HepG2 (cell line): ENCODE data around the gene HES3. TPM values are rescaled to one million over a fixed set of nuclear protein-coding genes. Genes with fewer than 3 reads are reported as not detected.

Experiments used
- ATF1 ChIP-seq: IDR thresholded peaks from 2 replicates; pipeline ENCODE4 v1.6.1; 2016; ENCODE audit warnings: mild to moderate bottlenecking, control low read depth
- CAMTA2 ChIP-seq: sonication (generic); formaldehyde crosslinking; IDR thresholded peaks from 2 replicates; pipeline ENCODE4 v1.4.0; 2020; ENCODE audit warnings: mild to moderate bottlenecking, missing genetic modification reagents, borderline replicate concordance
- E2F5 ChIP-seq: sonication (generic); formaldehyde crosslinking; conservative IDR thresholded peaks from 2 replicates; pipeline ENCODE4 v1.4.0; 2020; ENCODE audit warnings: missing genetic modification reagents
- FOSL2 ChIP-seq: sonication (generic); formaldehyde crosslinking; IDR thresholded peaks from 2 replicates; pipeline ENCODE4 v1.4.0; 2020; ENCODE audit warnings: missing genetic modification reagents
- IRF1 ChIP-seq: sonication (generic); formaldehyde crosslinking; IDR thresholded peaks from 2 replicates; pipeline ENCODE4 v1.4.0; 2020; ENCODE audit warnings: low read depth, mild to moderate bottlenecking, missing genetic modification reagents
- KDM6A ChIP-seq: IDR thresholded peaks from 2 replicates; pipeline ENCODE4 v1.6.1; 2016; ENCODE audit warnings: low read depth
- KLF16 ChIP-seq, 2 experiments: sonication (generic) in 1 of 2; formaldehyde crosslinking in 1 of 2; IDR thresholded peaks; 2 replicates each; pipeline versions ENCODE4 v1.6.1 to v1.8.0; 2016 to 2023; ENCODE audit warnings: missing genetic modification reagents in 2 of 2, missing compliant biosample characterization in 1 of 2
- MLLT10 ChIP-seq: sonication (generic); formaldehyde crosslinking; IDR thresholded peaks from 2 replicates; pipeline ENCODE4 v1.4.0; 2020; ENCODE audit warnings: missing genetic modification reagents
- MXD1 ChIP-seq: sonication (generic); formaldehyde crosslinking; IDR thresholded peaks from 2 replicates; pipeline ENCODE4 v1.4.0; 2020; ENCODE audit warnings: mild to moderate bottlenecking, missing genetic modification reagents
- POLR2AphosphoS5 ChIP-seq: IDR thresholded peaks from 2 replicates; pipeline ENCODE4 v1.6.1; 2012; ENCODE audit warnings: low read depth, low read length
- PRDM4 ChIP-seq: sonication (generic); formaldehyde crosslinking; IDR thresholded peaks from 2 replicates; pipeline ENCODE4 v1.9.0; 2021; ENCODE audit warnings: missing genetic modification reagents, borderline replicate concordance
- RAD21 ChIP-seq: fragments of 450-650 bp; formaldehyde crosslinking; IDR thresholded peaks from 2 replicates; pipeline ENCODE4 v1.5.0; 2020; ENCODE audit warnings: mild to moderate bottlenecking
- SNAPC5 ChIP-seq: sonication (generic); formaldehyde crosslinking; IDR thresholded peaks from 2 replicates; pipeline ENCODE4 v1.8.1; 2023; ENCODE audit warnings: mild to moderate bottlenecking, missing genetic modification reagents, borderline replicate concordance
- SNRNP70 ChIP-seq: fragments of 200-400 bp; formaldehyde crosslinking; IDR thresholded peaks from 2 replicates; pipeline ENCODE4 v1.6.1; 2017; ENCODE audit warnings: mild to moderate bottlenecking, low read depth, low read length, moderate library complexity
- TMF1 ChIP-seq: sonication (generic); formaldehyde crosslinking; IDR thresholded peaks from 2 replicates; pipeline ENCODE4 v1.8.1; 2022; ENCODE audit warnings: low read depth, missing genetic modification reagents
- TSC22D2 ChIP-seq: sonication (generic); formaldehyde crosslinking; IDR thresholded peaks from 2 replicates; pipeline ENCODE4 v1.5.1; 2020; ENCODE audit warnings: missing genetic modification reagents, mild to moderate bottlenecking, borderline replicate concordance
- ZFP1 ChIP-seq: IDR thresholded peaks from 2 replicates; pipeline ENCODE4 v1.6.1; 2016
- ZNF292 ChIP-seq: sonication (generic); formaldehyde crosslinking; IDR thresholded peaks from 2 replicates; pipeline ENCODE4 v1.8.1; 2022; ENCODE audit warnings: mild to moderate bottlenecking, low read depth, missing genetic modification reagents, borderline replicate concordance
- ZNF383 ChIP-seq: sonication (generic); formaldehyde crosslinking; IDR thresholded peaks from 2 replicates; pipeline ENCODE4 v1.4.0; 2020; ENCODE audit warnings: missing genetic modification reagents, mild to moderate bottlenecking, borderline replicate concordance
- ZNF580 ChIP-seq: IDR thresholded peaks from 2 replicates; pipeline ENCODE4 v1.6.1; 2016; ENCODE audit warnings: low read depth, borderline replicate concordance
- ZNF678 ChIP-seq: sonication (generic); formaldehyde crosslinking; IDR thresholded peaks from 2 replicates; pipeline ENCODE4 v1.4.0; 2020; ENCODE audit warnings: mild to moderate bottlenecking, missing genetic modification reagents
- ZNF7 ChIP-seq: IDR thresholded peaks from 2 replicates; pipeline ENCODE4 v1.6.1; 2016; ENCODE audit warnings: missing biosample characterization, missing genetic modification reagents
- ZNF75D ChIP-seq: sonication (generic); formaldehyde crosslinking; IDR thresholded peaks from 2 replicates; pipeline ENCODE4 v1.8.1; 2023; ENCODE audit warnings: missing genetic modification reagents, mild to moderate bottlenecking, borderline replicate concordance
- ZNF839 ChIP-seq: sonication (generic); formaldehyde crosslinking; IDR thresholded peaks from 2 replicates; pipeline ENCODE4 v1.4.0; 2020; ENCODE audit warnings: missing genetic modification reagents, mild to moderate bottlenecking, borderline replicate concordance
- polyA plus RNA-seq, 8 experiments: library from polyadenylated mRNA; depleted of rRNA in 3 of 8; stranded (reverse) in 7 of 8; unstranded in 1 of 8; fragments of >200 nt; fragmentation: Illumina TruSeq in 4 of 8; extraction: Trizol in 4 of 8; gene quantifications; 2 replicates each; pipeline versions ENCODE4 v1.2.1 to v1.2.3, GENCODE V29; 2011 to 2016; ENCODE audit warnings: low read depth in 4 of 8, missing spikeins in 1 of 8, mixed read lengths in 1 of 8; ENCODE audit not compliant: insufficient read depth in 1 of 8
- total RNA-seq, 5 experiments: library from RNA; depleted of rRNA; stranded (reverse); fragments of >200 nt; fragmentation: Illumina TruSeq; extraction: Trizol; gene quantifications; 2 replicates each; pipeline ENCODE4 v1.2.3, GENCODE V29; 2016; ENCODE audit warnings: low read depth in 1 of 5

The HES3 gene
- total and polyA plus RNA-seq, 2 of the 13 experiments (the other 11 are each of a cell fraction or from before 2014, with no cell fraction given): not detected

GRCh38 chr1:6199298-6200187 lies 44.4 kb upstream of the HES3 start, which contains the start of gene RPL22 (continued):
- TF ChIP-seq FOSL2 (CRISPR knock-in tag): peak; percentile 42
- TF ChIP-seq KLF16 (CRISPR knock-in tag; IDR thresholded peaks at IDR 0.05): peak; percentile 21 to 81; a peak in 2 of 4 replicates
- TF ChIP-seq ZNF839 (CRISPR knock-in tag): no peak
- TF ChIP-seq MXD1 (CRISPR knock-in tag): peak; percentile 95
- TF ChIP-seq IRF1: 0 out of 2 replicates have a peak, but pooled peaks have one; percentile 23
- TF ChIP-seq ZNF580 (CRISPR knock-in tag): peak; percentile 68
- TF ChIP-seq POLR2AphosphoS5: peak; percentile 89
- TF ChIP-seq ZFP1 (CRISPR knock-in tag): no peak
- no peak for TF ChIP-seq ZNF75D
- TF ChIP-seq MLLT10 (CRISPR knock-in tag): no peak
- no peak for TF ChIP-seq SNRNP70
- TF ChIP-seq TMF1: peak; percentile 33; the same call in 1 of the 2 replicates
- no peak for TF ChIP-seq ATF1
- TF ChIP-seq KDM6A: 0 out of 2 replicates have a peak, but pooled peaks have one; percentile 13
- no peak for TF ChIP-seq ZNF383 (CRISPR knock-in tag)
- TF ChIP-seq ZNF292 (CRISPR knock-in tag): no peak
- TF ChIP-seq TSC22D2 (CRISPR knock-in tag): peak; percentile 29; the same call in 1 of the 2 replicates
- peak; percentile 47; the same call in 1 of the 2 replicates for TF ChIP-seq PRDM4 (CRISPR knock-in tag)
- peak; percentile 81; the same call in 1 of the 2 replicates for TF ChIP-seq ZNF678 (CRISPR knock-in tag)
- peak; percentile 80 for TF ChIP-seq SNAPC5
- no peak for TF ChIP-seq ZNF7 (CRISPR knock-in tag)
- TF ChIP-seq RAD21 (CRISPR knock-in tag): no peak
- TF ChIP-seq E2F5: no peak; the same call in 1 of the 2 replicates
- TF ChIP-seq CAMTA2 (CRISPR knock-in tag): no peak
